Mucosa of rectum (tissue), 2 donors: ENCODE results near the gene SAMSN1.

Experiments
- H3K27ac ChIP-seq, 2 donors: one replicate each; pipeline ENCODE4 v1.7.0; 2013; ENCODE audit warnings: inconsistent platforms in 2 of 2, low read depth in 2 of 2, low read length in 2 of 2
- H3K27me3 ChIP-seq, 2 donors: one replicate each; pipeline ENCODE4 v1.7.0; 2013; ENCODE audit warnings: low read length in 2 of 2; ENCODE audit not compliant: control insufficient read depth in 2 of 2, insufficient read depth in 2 of 2
- H3K36me3 ChIP-seq, 2 donors: one replicate each; pipeline ENCODE4 v1.7.0; 2013; ENCODE audit warnings: low read length in 2 of 2; ENCODE audit not compliant: control insufficient read depth in 2 of 2, insufficient read depth in 2 of 2
- H3K4me1 ChIP-seq, 2 donors: one replicate each; pipeline ENCODE4 v1.7.0; 2013; ENCODE audit warnings: low read length in 2 of 2, mild to moderate bottlenecking in 1 of 2; ENCODE audit not compliant: control insufficient read depth in 2 of 2, insufficient read depth in 2 of 2
- H3K4me3 ChIP-seq, 2 donors: one replicate each; pipeline ENCODE4 v1.7.0; 2013; ENCODE audit warnings: low read length in 2 of 2
- H3K9ac ChIP-seq, 2 donors: one replicate each; pipeline ENCODE4 v1.7.0; 2013; ENCODE audit warnings: low read length in 2 of 2, low read depth in 1 of 2, mild to moderate bottlenecking in 1 of 2
- H3K9me3 ChIP-seq, 2 donors: one replicate each; pipeline ENCODE4 v1.7.0; 2013; ENCODE audit warnings: low read length in 2 of 2; ENCODE audit not compliant: control insufficient read depth in 2 of 2
- donor health status: healthy.
- donor health status: Normal muscosa, but diverticular disease.

Gene SAMSN1

GRCh38 chr21:14451546-14451945 lies 94.6 kb downstream of the SAMSN1 start:
- Histone ChIP-seq H3K4me3 (no peak overlapping the region), H3K9me3 (no peaks in the 10 kb centered on the region), H3K4me1 (peaks cover 3 to 15% of the 10 kb centered on the region in 2 donors)

GRCh38 chr21:14448784-14449183 lies 97.3 kb downstream of the SAMSN1 start:
- Histone ChIP-seq H3K36me3 (no peaks in the 10 kb centered on the region), H3K4me1 (peaks cover 0 to 2% of the 10 kb centered on the region in 2 donors), H3K27ac (no peak overlapping the region), H3K9ac (no peak overlapping the region), H3K4me3 (no peak overlapping the region), H3K9me3 (no peaks in the 10 kb centered on the region), H3K27me3 (no peaks in the 10 kb centered on the region)

More at GRCh38 chr21:14451546-14451945, 94.6 kb downstream of the SAMSN1 start:
- Histone ChIP-seq H3K36me3 (no peaks in the 10 kb centered on the region), H3K9ac (no peak overlapping the region), H3K27ac (no peak overlapping the region), H3K27me3 (no peaks in the 10 kb centered on the region)

GRCh38 chr21:14438211-14438610 lies 107.9 kb downstream of the SAMSN1 start:
- Histone ChIP-seq H3K36me3 (no peaks in the 10 kb centered on the region), H3K27me3 (no peaks in the 10 kb centered on the region), H3K4me3 (no peak overlapping the region), H3K9me3 (no peaks in the 10 kb centered on the region), H3K9ac (no peak overlapping the region), H3K27ac (no peak overlapping the region), H3K4me1 (no peaks in the 10 kb centered on the region)

- no peaks in the 10 kb centered on the region for H3K4me1 ChIP-seq
- no peak overlapping the region for H3K4me3 ChIP-seq
- no peak overlapping the region for H3K9ac ChIP-seq
- no peak overlapping the region for H3K27ac ChIP-seq
- no peaks in the 10 kb centered on the region for H3K36me3 ChIP-seq
- H3K9me3 ChIP-seq: no peaks in the 10 kb centered on the region
- no peaks in the 10 kb centered on the region for H3K27me3 ChIP-seq
Measured at GRCh38 chr21:14435423-14435822, 110.7 kb downstream of the SAMSN1 start.
